ENCODE data around the gene ADGB. TPM values are rescaled to one million over a fixed set of nuclear protein-coding genes. Genes with fewer than 3 reads are reported as not detected.

ADGB gene
- total RNA-seq, 2 experiments from 2014 or later, result not detected

- no TSS peak for BruUV-seq (replicated peaks)
- TF ChIP-seq CTCF (conservative IDR thresholded peaks at IDR 0.05; ENCODE audit: low read length), result no peak
- no peak for TF ChIP-seq EZH2phosphoT487 (IDR thresholded peaks at IDR 0.05; ENCODE audit: borderline replicate concordance, low read depth, low read length)
- Histone ChIP-seq H3K79me2 (ENCODE audit: insufficient read depth, low read depth, low read length) (no peaks in the 10 kb centered on the region), H3K4me2 (ENCODE audit: low read length) (no peak overlapping the region), H3K4me3 (ENCODE audit: low read depth, low read length, poor library complexity, severe bottlenecking) (no peak overlapping the region), H3K36me3 (ENCODE audit: insufficient read depth, low read length) (no peaks in the 10 kb centered on the region), H3K9me3 (ENCODE audit: low read length) (no peaks in the 10 kb centered on the region), H2AFZ (ENCODE audit: low read length) (no peak overlapping the region), H4K20me1 (ENCODE audit: insufficient read depth, low read length) (no peaks in the 10 kb centered on the region), H3K27ac (ENCODE audit: low read depth, low read length, poor library complexity, severe bottlenecking) (no peak overlapping the region), H3K9me2 (ENCODE audit: insufficient read depth, low read length) (no peaks in the 10 kb centered on the region), H3K4me1 (ENCODE audit: insufficient read depth, low read length, poor library complexity, severe bottlenecking) (no peaks in the 10 kb centered on the region)
- CTCF ChIA-PET (ENCODE audit: unreplicated experiment), result no interaction called here
- no peak for DNase-seq (ENCODE audit: low spot score)
- intact Hi-C loops (cut with micrococcal nuclease; ENCODE audit: unreplicated experiment), result no loop called here
- POLR2A ChIA-PET, result no interaction called here
Measured at GRCh38 chr6:146602526-146602925, 3.8 kb downstream of the ADGB start.

GRCh38 chr6:146613947-146614346 is 15.2 kb downstream of the ADGB start:
- Histone ChIP-seq H3K4me3 (ENCODE audit: low read depth, low read length, poor library complexity, severe bottlenecking) (no peak overlapping the region), H4K20me1 (ENCODE audit: insufficient read depth, low read length) (no peaks in the 10 kb centered on the region), H3K9me2 (ENCODE audit: insufficient read depth, low read length) (no peaks in the 10 kb centered on the region), H3K27ac (ENCODE audit: low read depth, low read length, poor library complexity, severe bottlenecking) (no peak overlapping the region), H3K79me2 (ENCODE audit: insufficient read depth, low read depth, low read length) (no peaks in the 10 kb centered on the region), H3K4me1 (ENCODE audit: insufficient read depth, low read length, poor library complexity, severe bottlenecking) (no peaks in the 10 kb centered on the region), H2AFZ (ENCODE audit: low read length) (no peak overlapping the region), H3K9me3 (ENCODE audit: low read length) (no peaks in the 10 kb centered on the region), H3K4me2 (ENCODE audit: low read length) (no peak overlapping the region), H3K36me3 (ENCODE audit: insufficient read depth, low read length) (no peaks in the 10 kb centered on the region)
- DNase-seq (ENCODE audit: low spot score), result no peak
- TF ChIP-seq CTCF (conservative IDR thresholded peaks at IDR 0.05; ENCODE audit: low read length) (no peak), EZH2phosphoT487 (IDR thresholded peaks at IDR 0.05; ENCODE audit: borderline replicate concordance, low read depth, low read length) (no peak)
- ChIA-PET CTCF (ENCODE audit: unreplicated experiment) (no interaction called here), POLR2A (no interaction called here)
- no TSS peak for BruUV-seq (replicated peaks)
- intact Hi-C loops (cut with micrococcal nuclease; ENCODE audit: unreplicated experiment), result no loop called here

- TF ChIP-seq EZH2phosphoT487 (IDR thresholded peaks at IDR 0.05; ENCODE audit: borderline replicate concordance, low read depth, low read length) (no peak), CTCF (conservative IDR thresholded peaks at IDR 0.05; ENCODE audit: low read length) (no peak)
- no peaks in the 10 kb centered on the region for H3K36me3 ChIP-seq (ENCODE audit: insufficient read depth, low read length)
- H3K4me3 ChIP-seq (ENCODE audit: low read depth, low read length, poor library complexity, severe bottlenecking), result no peak overlapping the region
- no peak for DNase-seq (ENCODE audit: low spot score)
- H4K20me1 ChIP-seq (ENCODE audit: insufficient read depth, low read length), result no peaks in the 10 kb centered on the region
- no peaks in the 10 kb centered on the region for H3K9me3 ChIP-seq (ENCODE audit: low read length)
- H3K9me2 ChIP-seq (ENCODE audit: insufficient read depth, low read length), result no peaks in the 10 kb centered on the region
- BruUV-seq (replicated peaks), result no TSS peak
- H3K79me2 ChIP-seq (ENCODE audit: insufficient read depth, low read depth, low read length), result no peaks in the 10 kb centered on the region
- intact Hi-C loops (cut with micrococcal nuclease; ENCODE audit: unreplicated experiment), result no loop called here
- POLR2A ChIA-PET, result no interaction called here
- no peak overlapping the region for H3K4me2 ChIP-seq (ENCODE audit: low read length)
- H3K27ac ChIP-seq (ENCODE audit: low read depth, low read length, poor library complexity, severe bottlenecking), result no peak overlapping the region
- H2AFZ ChIP-seq (ENCODE audit: low read length), result no peak overlapping the region
- H3K4me1 ChIP-seq (ENCODE audit: insufficient read depth, low read length, poor library complexity, severe bottlenecking), result no peaks in the 10 kb centered on the region
- CTCF ChIA-PET (ENCODE audit: unreplicated experiment), result no interaction called here
Measured at GRCh38 chr6:146620655-146621054, 21.9 kb downstream of the ADGB start.

Measured in OCI-LY7 (cell line).